Suprapubic skin (tissue), 3 donors: ENCODE measurements around the gene LCMT1.

ENCODE experiments used
- CTCF ChIP-seq, 2 donors: fragments of 200-600 bp in 1 of 2; fragments of 450-650 bp in 1 of 2; sonication (generic) in 1 of 2; IDR thresholded peaks; one replicate each; pipeline ENCODE4 v1.5.1; 2016 to 2019; ENCODE audit warnings: antibody characterized with exemption in 2 of 2, mild to moderate bottlenecking in 1 of 2, moderate library complexity in 1 of 2
- EP300 ChIP-seq: sonication (generic); formaldehyde crosslinking; IDR thresholded peaks from one replicate; pipeline ENCODE4 v1.6.1; 2017; ENCODE audit warnings: antibody characterized with exemption
- POLR2A ChIP-seq, 2 donors: fragments of 450-650 bp; IDR thresholded peaks; one replicate each; pipeline ENCODE4 v1.6.1; 2017; ENCODE audit warnings: antibody characterized with exemption in 2 of 2, mild to moderate bottlenecking in 2 of 2, moderate library complexity in 2 of 2

GRCh38 chr16:25108054-25108453 is 3.5 kb upstream of the LCMT1 start:
- TF ChIP-seq CTCF (IDR thresholded peaks at IDR 0.05) (no peak), POLR2A (IDR thresholded peaks at IDR 0.05) (no peak), EP300 (no peak)
